Neuron (in vitro differentiated cells): Measurements from ENCODE around the gene DTHD1.
A peak's percentile ranks its signal among the peaks of the same experiment; 100 is the strongest.

Experiments used
- H2AFZ ChIP-seq: one replicate; pipeline ENCODE4 v1.6.1; 2013; ENCODE audit warnings: low read depth, mild to moderate bottlenecking, inconsistent platforms, low read length, moderate library complexity
- H3K27me3 ChIP-seq: one replicate; pipeline ENCODE4 v1.6.1; 2013; ENCODE audit warnings: low read length; ENCODE audit not compliant: insufficient read depth
- H3K36me3 ChIP-seq: one replicate; pipeline ENCODE4 v1.6.1; 2013; ENCODE audit warnings: low read length; ENCODE audit not compliant: insufficient read depth
- H3K4me1 ChIP-seq: one replicate; pipeline ENCODE4 v1.6.1; 2013; ENCODE audit warnings: low read length; ENCODE audit not compliant: insufficient read depth
- H3K4me3 ChIP-seq: 2 replicates; pipeline ENCODE4 v1.5.1; 2013; ENCODE audit warnings: mild to moderate bottlenecking, low read length, moderate library complexity
- H3K9me3 ChIP-seq: one replicate; pipeline ENCODE4 v1.6.1; 2013; ENCODE audit warnings: low read length

The DTHD1 gene

DNA sequence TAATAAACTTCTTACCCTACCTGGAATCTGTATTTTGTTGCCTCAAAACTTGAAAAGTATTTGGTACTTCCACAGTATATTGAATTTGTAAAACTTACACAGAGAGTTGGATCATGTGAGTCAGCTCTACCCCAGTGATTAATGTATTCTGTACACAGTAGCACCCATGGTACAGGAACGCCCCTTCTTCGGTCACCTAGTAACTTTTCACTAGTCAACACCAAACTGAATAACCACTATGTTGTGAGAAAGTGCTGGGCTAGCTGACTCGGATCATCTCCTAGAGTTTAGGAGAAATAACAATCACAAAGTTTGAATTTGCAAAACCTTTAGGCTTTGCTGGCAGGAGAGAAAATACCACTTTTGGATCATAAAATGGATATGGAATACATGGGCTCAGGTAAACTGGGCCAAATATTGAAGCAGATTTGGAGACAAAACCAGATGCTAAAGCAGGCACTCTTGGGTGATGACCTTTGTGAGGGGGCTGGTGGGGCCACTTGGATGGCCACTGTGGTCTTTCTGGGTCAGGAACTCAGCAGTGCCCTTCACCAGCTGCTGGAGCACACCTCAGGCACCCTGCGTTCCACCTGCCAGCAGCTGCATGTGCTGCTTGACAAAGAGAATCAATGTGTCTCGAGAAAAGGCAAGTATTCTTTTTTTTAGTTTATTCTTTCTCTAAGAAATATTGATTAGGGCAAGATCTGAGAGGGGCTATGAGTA lies at the start of gene DTHD1:
TSS of gene DTHD1 (plus strand) at position 233 of the 723 bp plus-strand sequence. CDS start at position 376, 143 bp downstream.
- Histone ChIP-seq H3K4me1 (peaks cover 29% of the 10 kb centered on the region), H3K27me3 (no peaks in the 10 kb centered on the region), H3K36me3 (no peaks in the 10 kb centered on the region), H3K4me3 (no peak within 1 kb of the TSS), H2AFZ (no peak within 1 kb of the TSS), H3K9me3 (no peaks in the 10 kb centered on the region)

DNA sequence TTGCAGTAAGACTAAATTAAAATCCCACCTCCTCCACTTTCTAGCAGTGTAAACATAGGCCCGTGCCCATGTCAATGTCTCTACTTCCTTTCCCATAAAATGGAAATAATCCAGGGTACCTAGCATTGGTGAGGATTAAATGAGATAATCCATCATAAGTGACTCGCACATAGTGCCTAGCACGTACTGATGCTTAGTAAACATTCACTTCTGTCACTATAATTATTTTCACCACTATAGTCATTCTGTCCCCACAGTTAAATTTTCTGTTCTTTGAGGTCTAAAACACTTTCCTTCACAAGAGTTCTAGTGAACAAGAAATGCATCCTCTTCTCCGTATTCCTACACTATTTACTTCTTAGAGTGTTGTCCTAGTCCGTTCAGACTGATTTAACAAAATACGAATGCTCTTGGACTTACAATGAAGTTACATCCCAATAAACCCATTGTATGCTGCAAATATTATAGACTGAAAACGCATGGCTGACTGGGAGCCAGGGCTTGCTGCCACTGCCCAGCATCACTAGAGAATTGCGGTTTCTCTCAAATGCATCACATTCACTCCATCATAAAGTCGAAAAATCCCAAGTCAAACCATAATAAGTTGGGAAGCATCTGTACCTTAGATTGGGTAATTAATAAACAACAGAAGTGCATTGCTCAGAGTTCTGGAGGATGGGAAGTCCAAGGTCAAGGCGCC lies 47.7 kb upstream of the DTHD1 start:
- Histone ChIP-seq H3K36me3 (no peaks in the 10 kb centered on the region), H3K4me1 (no peaks in the 10 kb centered on the region), H3K27me3 (no peaks in the 10 kb centered on the region), H3K4me3 (no peak overlapping the region), H3K9me3 (no peaks in the 10 kb centered on the region), H2AFZ (no peak overlapping the region)

DNA sequence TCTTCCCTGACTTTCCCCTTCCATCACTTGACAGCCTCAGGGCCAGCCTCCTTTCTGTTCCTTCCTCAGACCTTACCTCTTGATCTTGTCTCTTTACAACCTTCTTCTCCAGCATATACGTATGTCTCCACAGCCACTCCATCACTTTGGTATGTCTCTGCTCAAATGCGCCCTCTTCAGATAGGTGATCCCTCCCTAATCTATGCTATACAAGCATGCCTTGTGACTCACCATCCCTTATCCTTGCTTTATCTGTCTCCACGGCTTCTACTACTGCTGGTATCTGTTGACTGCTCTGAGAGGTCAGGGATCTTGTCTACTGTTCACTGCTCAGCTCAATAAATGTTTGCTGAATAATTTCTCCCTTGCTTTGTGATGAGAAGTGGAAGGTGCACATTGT lies 46.1 kb upstream of the DTHD1 start:
- no peaks in the 10 kb centered on the region for H3K27me3 ChIP-seq
- H3K4me3 ChIP-seq: no peak overlapping the region
- no peaks in the 10 kb centered on the region for H3K9me3 ChIP-seq
- H2AFZ ChIP-seq: no peak overlapping the region
- no peaks in the 10 kb centered on the region for H3K4me1 ChIP-seq
- H3K36me3 ChIP-seq: no peaks in the 10 kb centered on the region

DNA sequence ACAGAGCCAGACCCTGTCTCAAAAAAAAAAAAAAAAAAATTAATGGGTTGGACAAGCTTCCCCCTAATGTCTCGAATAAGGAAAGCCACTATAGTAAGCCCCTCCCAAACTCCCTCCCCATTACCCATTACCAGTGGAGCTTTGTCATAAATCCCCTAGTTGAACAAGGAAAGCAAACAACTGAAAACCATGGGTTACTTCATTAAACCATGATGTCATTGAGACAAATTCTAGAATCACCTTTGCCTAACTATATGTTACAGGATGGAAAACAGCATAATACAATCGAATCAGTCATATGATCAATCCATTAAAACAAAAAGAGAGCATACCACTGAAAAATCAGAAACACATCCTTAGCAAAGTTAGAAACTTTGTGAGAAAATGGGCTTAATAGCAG lies 45.3 kb upstream of the DTHD1 start:
- no peak overlapping the region for H2AFZ ChIP-seq
- H3K36me3 ChIP-seq: no peaks in the 10 kb centered on the region
- H3K27me3 ChIP-seq: no peaks in the 10 kb centered on the region
- no peaks in the 10 kb centered on the region for H3K4me1 ChIP-seq
- no peaks in the 10 kb centered on the region for H3K9me3 ChIP-seq
- H3K4me3 ChIP-seq: no peak overlapping the region

DNA sequence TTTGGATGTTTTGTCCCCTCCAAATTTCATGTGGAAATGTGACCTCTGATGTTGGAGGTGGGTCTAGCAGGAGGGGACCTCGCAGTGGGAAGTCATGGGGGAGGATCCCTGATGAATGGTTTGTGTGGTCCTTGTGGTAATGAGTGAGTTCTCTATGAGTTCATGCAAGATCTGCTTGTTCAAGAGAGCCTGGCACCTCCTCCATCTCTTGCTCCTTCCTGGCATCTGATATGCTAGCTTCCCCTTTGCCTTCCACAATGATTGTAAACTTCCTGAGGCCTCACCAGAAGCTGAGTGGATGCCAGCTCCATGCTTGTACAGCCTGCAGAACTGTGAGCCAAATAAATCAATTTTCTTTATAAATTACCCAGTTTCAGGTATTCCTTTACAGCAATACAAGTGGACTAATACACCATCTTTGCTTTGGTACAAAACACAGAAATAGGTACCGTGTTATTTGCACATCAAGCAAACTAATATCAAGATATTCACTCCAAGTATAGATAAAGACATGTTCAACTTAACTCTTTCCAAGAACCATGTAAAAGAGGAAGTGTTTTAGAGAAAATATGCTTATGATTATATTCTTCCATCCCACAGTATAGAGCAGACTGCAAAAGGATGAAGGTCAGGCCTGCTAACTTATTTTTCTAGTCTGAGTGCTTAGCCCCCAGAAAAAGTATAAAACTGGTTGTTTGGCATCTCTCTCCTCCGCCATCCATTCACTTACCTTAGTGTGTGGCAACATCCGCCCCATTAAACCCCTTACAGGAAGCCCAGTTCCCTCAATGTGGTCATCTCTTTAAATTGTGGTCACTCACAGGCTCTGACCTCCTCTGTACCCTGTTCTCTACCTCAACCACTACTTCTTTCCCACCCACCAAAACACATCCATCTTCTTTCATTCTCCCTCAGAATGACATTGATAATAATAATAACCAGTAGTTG lies 43.8 kb upstream of the DTHD1 start:
- no peak overlapping the region for H3K4me3 ChIP-seq
- no peak overlapping the region for H2AFZ ChIP-seq
- no peaks in the 10 kb centered on the region for H3K4me1 ChIP-seq
- peaks cover 2% of the 10 kb centered on the region for H3K27me3 ChIP-seq
- no peaks in the 10 kb centered on the region for H3K9me3 ChIP-seq
- H3K36me3 ChIP-seq: no peaks in the 10 kb centered on the region

DNA sequence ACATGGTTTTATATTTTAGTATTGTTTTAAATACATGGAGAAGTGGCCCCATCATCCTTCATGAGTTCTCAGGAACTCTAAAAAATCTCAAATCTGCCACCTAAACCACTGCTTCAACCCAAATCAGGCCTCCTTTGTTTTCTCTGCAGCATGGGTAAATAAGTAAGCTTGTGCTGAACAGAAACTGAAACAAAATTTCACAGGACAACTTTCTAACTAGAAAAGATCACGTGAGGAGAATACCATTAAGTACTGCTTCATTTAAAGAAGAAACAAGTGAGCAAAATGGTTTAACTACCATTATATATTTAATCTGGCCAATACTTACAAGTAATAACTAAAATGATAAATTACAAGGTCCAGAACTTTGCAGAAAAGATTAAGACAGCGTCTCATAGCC lies 39.6 kb upstream of the DTHD1 start:
- Histone ChIP-seq H2AFZ (no peak overlapping the region), H3K36me3 (no peaks in the 10 kb centered on the region), H3K27me3 (peaks cover 8% of the 10 kb centered on the region), H3K4me3 (no peak overlapping the region), H3K9me3 (no peaks in the 10 kb centered on the region), H3K4me1 (peaks cover 6% of the 10 kb centered on the region)

DNA sequence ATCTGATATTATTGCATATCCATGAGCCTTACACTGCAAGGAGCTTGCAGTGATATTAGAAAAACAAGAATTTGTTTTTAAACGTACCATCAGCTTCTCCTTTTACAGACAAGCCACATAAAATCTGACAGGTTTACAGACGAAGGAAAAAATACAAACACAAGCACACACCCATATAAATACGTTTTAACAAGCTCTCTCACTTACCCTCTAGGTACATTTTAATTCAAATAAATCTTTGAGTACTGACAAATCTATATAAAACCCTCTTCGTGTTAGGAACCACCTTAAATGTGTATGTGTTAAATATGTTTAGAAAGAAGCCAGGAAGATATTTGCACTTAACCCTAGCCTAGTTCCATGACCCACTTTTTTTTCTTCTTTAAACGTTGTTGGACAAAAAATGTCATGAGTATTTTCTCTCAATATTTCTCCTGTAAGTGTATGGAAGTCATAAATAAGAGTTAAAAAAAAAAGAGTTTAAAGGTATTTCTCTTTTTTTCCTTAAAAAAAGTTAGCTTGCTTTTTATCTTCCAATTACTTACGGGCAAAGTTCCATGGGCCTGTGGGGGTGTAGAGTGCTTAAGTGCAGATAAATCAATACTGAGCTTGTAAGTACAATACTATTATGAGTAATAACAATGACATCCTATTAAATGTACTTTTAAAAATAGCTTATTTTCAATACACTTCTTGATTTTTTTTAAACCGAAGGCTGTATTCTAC lies 38.6 kb upstream of the DTHD1 start:
- Histone ChIP-seq H3K9me3 (no peaks in the 10 kb centered on the region), H3K36me3 (no peaks in the 10 kb centered on the region), H3K27me3 (peaks cover 8% of the 10 kb centered on the region), H2AFZ (peak overlapping the region; percentile 83), H3K4me3 (peak overlapping the region; percentile 49), H3K4me1 (peaks cover 6% of the 10 kb centered on the region)

DNA sequence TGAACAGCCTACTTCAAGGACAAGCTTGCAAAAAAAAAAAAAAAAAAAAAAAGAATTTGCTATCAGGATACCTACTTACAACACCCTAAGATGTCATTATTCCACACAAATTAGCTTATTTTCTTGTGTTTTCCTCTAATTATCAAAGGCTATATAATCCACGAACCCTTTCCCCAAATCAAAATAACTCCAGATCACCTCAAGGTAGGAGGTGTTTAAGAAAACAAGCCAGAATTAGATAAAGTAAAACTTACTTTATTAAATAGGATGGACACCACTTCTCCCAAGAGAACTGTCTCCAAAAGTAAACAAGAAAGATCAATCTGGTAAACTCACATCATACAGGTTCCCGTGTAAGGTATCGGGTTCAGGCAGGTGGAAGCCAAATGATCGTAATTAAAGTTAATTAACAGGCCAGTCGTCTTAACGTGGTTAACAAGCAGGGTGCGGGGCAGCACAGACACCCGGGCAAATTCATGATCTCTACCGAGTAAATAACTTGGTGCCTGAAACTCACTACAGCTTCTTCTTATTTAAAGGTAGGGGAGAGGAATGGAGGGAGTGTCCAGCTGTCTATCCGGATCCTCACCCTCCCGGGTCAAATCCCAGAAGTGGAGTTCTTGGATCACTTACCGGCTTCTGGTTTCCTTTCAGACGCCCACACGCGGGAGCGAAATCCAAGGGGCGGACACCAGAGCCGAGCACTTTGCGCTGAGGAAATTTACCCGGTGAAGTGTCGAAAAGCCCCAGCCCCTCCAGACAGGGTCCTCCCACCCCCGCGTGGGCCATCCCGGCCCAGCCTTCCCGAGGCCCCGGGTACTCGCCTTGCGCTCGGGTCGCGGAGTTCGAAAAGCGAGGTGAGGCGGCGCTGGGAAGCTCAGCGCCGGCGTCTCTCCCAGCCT lies 37.8 kb upstream of the DTHD1 start:
- Histone ChIP-seq H3K4me3 (peak overlapping the region; percentile 49), H3K4me1 (peaks cover 6% of the 10 kb centered on the region), H3K27me3 (peaks cover 8% of the 10 kb centered on the region), H2AFZ (peak overlapping the region; percentile 83), H3K9me3 (no peaks in the 10 kb centered on the region), H3K36me3 (no peaks in the 10 kb centered on the region)

DNA sequence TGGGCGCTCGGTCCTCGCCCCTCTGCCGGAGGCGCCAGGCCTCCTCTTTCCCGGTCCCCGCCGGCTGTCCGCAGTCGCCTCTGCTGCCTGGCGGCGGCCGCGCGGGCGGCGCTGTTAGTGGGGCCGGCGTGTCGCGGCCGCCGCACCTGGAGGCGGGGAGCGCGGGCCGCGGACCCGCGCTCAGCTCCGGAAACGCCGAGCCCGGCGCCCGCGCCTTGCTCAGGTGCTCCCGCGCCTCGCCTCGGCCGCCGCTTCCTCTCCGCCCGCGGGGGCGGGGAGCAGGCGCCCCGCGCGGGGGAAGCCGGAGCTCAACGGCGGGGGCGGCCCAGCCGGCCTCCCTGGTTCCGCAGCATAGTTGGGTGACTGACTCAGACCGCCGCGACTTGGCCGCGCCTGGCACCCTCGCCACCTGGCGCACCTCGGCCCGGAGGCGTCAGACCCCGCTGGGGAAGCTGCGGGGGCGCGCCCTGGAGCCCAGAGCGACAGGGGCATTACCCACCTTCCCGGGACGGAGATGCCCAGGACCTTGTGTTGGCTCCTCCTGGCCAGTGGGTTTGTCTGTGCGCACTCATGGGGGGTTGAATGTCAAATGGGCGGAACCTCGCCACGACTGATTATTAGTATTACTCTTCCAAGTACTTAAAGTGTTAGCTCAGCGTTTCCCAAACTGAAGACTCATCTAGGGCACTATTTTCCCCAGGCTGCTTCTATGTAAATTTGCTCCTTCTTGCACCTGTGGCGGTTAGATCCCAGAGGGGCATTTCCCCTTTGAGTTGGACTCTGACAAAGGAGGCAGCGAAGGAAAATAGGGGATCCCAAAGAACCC lies 36.9 kb upstream of the DTHD1 start, which contains the start of gene ARAP2:
TSS of gene ARAP2 (minus strand) at position 258 of the 826 bp plus-strand sequence. CDS start 15,028 bp downstream, outside the sequence.
- Histone ChIP-seq H3K9me3 (no peaks in the 10 kb centered on the region), H3K36me3 (no peaks in the 10 kb centered on the region), H3K27me3 (peaks cover 8% of the 10 kb centered on the region), H2AFZ (peak within 1 kb of the TSS; percentile 83), H3K4me1 (peaks cover 6% of the 10 kb centered on the region), H3K4me3 (peak within 1 kb of the TSS; percentile 49)

DNA sequence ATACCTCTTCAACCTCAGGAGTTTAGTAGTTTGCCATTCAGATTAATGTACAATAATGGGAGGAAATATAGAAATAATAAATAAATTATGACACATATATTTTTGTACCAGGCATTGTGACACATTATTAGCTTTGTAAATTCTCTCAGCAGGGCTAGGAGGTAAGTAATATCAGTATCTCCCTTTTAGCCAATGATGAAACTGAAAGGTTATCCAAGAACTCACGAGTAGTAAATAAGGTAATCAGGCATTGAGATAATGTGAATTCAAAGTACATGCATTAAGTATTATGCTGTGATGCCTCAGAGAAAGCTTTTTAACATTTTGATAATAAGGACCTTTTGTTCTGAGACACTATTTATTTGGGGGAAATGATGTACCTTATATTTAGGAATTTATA lies 31.8 kb upstream of the DTHD1 start:
- Histone ChIP-seq H3K4me3 (no peak overlapping the region), H2AFZ (no peak overlapping the region), H3K4me1 (peaks cover 1% of the 10 kb centered on the region), H3K36me3 (no peaks in the 10 kb centered on the region), H3K9me3 (no peaks in the 10 kb centered on the region), H3K27me3 (peaks cover under 1% of the 10 kb centered on the region)

DNA sequence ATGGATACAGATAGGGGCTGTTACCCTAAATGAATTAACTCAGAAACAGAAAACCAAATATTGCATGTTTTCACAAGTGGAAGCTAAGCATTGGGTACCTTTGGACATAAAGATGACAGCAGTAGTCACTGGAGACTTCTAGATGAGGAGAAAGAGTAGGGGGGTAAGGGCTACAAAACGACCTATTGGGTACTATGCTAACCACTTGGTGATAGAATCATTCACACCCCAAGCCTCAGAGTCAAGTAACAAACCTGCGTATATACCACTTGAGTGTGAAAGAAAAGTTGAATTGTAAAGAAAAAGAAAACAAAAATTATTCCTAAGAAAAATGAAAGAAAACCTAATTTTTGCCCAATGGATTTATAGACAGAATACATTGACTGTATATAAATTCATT lies 29.4 kb upstream of the DTHD1 start:
- Histone ChIP-seq H2AFZ (no peak overlapping the region), H3K4me1 (peaks cover 12% of the 10 kb centered on the region), H3K36me3 (no peaks in the 10 kb centered on the region), H3K4me3 (no peak overlapping the region), H3K27me3 (no peaks in the 10 kb centered on the region), H3K9me3 (no peaks in the 10 kb centered on the region)
